HEK293 (cell line): ENCODE data around the gene TM4SF5.
A peak's percentile ranks its signal among the peaks of the same experiment; 100 is the strongest.

Source experiments
- CTCF ChIA-PET: fragments of 350-600 bp; formaldehyde crosslinking; extraction: SDS; loops from one replicate; lab custom pipeline; 2021; ENCODE audit warnings: antibody characterized with exemption; lab: Yijun Ruan, JAX
- POLR2A ChIA-PET: fragments of 300-600 bp; formaldehyde crosslinking; extraction: SDS; loops from one replicate; lab custom pipeline; 2020; ENCODE audit warnings: antibody characterized with exemption, inconsistent platforms; lab: Yijun Ruan, JAX
- H3K27ac ChIP-seq: fragments of 200-500 bp; sonication (Bioruptor generic); 2 replicates; pipeline ENCODE4 v1.5.1; 2014; ENCODE audit warnings: low read depth, low read length, control low read depth, inconsistent platforms; ENCODE audit errors: extremely low read depth
- H3K36me3 ChIP-seq, 2 experiments: fragments of 200-500 bp in 1 of 2; sonication (Bioruptor generic) in 1 of 2; 1 replicate in 1 of 2; 2 replicates in 1 of 2; pipeline ENCODE4 v1.5.1; 2014 to 2017; ENCODE audit warnings: inconsistent platforms in 2 of 2, low read length in 2 of 2; ENCODE audit not compliant: control insufficient read depth in 2 of 2, insufficient read depth in 1 of 2
- H3K4me1 ChIP-seq: fragments of 200-500 bp; sonication (Bioruptor generic); 2 replicates; pipeline ENCODE4 v1.5.1; 2014; ENCODE audit warnings: mild to moderate bottlenecking, low read length, inconsistent platforms; ENCODE audit not compliant: control insufficient read depth, insufficient read depth
- H3K4me3 ChIP-seq: 2 replicates; pipeline ENCODE4 v1.5.1; 2011; ENCODE audit warnings: low read depth, mild to moderate bottlenecking, control low read depth, low read length, moderate library complexity
- H3K9me3 ChIP-seq: fragments of 200-500 bp; sonication (Bioruptor generic); 2 replicates; pipeline ENCODE4 v1.5.1; 2014; ENCODE audit warnings: low read depth, low read length, inconsistent platforms; ENCODE audit not compliant: control insufficient read depth, insufficient read depth
- EGR2 ChIP-seq: fragments of 450-650 bp; formaldehyde crosslinking; IDR thresholded peaks from 2 replicates; pipeline ENCODE4 v1.5.1; 2016; ENCODE audit warnings: low read depth, missing biosample characterization, missing genetic modification characterization
- OSR2 ChIP-seq: fragments of 450-650 bp; formaldehyde crosslinking; IDR thresholded peaks from 2 replicates; pipeline ENCODE4 v1.5.1; 2016; ENCODE audit warnings: missing biosample characterization, missing genetic modification characterization
- SCRT2 ChIP-seq: fragments of 450-650 bp; formaldehyde crosslinking; IDR thresholded peaks from 2 replicates; pipeline ENCODE4 v1.5.1; 2016; ENCODE audit warnings: missing biosample characterization, missing genetic modification characterization
- SETDB1 ChIP-seq: IDR thresholded peaks from one replicate; pipeline ENCODE4 v1.6.1; 2017; ENCODE audit warnings: mild to moderate bottlenecking, low read length, moderate library complexity, mixed read lengths; ENCODE audit not compliant: insufficient read length
- SP3 ChIP-seq: fragments of 450-650 bp; formaldehyde crosslinking; IDR thresholded peaks from 2 replicates; pipeline ENCODE4 v1.5.1; 2016; ENCODE audit warnings: missing biosample characterization, missing genetic modification characterization
- ZBTB48 ChIP-seq: fragments of 450-650 bp; formaldehyde crosslinking; IDR thresholded peaks from 2 replicates; pipeline ENCODE4 v1.5.1; 2016; ENCODE audit warnings: missing biosample characterization, missing genetic modification characterization
- ZBTB6 ChIP-seq: fragments of 450-650 bp; formaldehyde crosslinking; IDR thresholded peaks from 2 replicates; pipeline ENCODE4 v1.5.1; 2017; ENCODE audit warnings: missing biosample characterization, missing genetic modification characterization
- ZFHX2 ChIP-seq: fragments of 450-650 bp; formaldehyde crosslinking; conservative IDR thresholded peaks from 2 replicates; pipeline ENCODE4 v1.5.1; 2016; ENCODE audit warnings: missing biosample characterization, missing genetic modification characterization
- ZIC2 ChIP-seq: fragments of 450-650 bp; formaldehyde crosslinking; IDR thresholded peaks from 2 replicates; pipeline ENCODE4 v1.5.1; 2016; ENCODE audit warnings: missing biosample characterization, missing genetic modification characterization
- ZNF211 ChIP-seq: fragments of 450-650 bp; formaldehyde crosslinking; IDR thresholded peaks from 2 replicates; pipeline ENCODE4 v1.5.1; 2016; ENCODE audit warnings: low read depth, missing biosample characterization, missing genetic modification characterization
- ZNF292 ChIP-seq: fragments of 450-650 bp; formaldehyde crosslinking; IDR thresholded peaks from 2 replicates; pipeline ENCODE4 v1.5.1; 2016; ENCODE audit warnings: low read depth, missing biosample characterization, missing genetic modification characterization, borderline replicate concordance
- ZNF394 ChIP-seq: fragments of 450-650 bp; formaldehyde crosslinking; IDR thresholded peaks from 2 replicates; pipeline ENCODE4 v1.5.1; 2016; ENCODE audit warnings: missing biosample characterization, missing genetic modification characterization, mild to moderate bottlenecking, moderate library complexity, borderline replicate concordance
- ZNF426 ChIP-seq: fragments of 450-650 bp; formaldehyde crosslinking; IDR thresholded peaks from 2 replicates; pipeline ENCODE4 v1.5.1; 2017; ENCODE audit warnings: missing biosample characterization, missing genetic modification characterization, mild to moderate bottlenecking, inconsistent platforms, moderate library complexity
- ZNF501 ChIP-seq: fragments of 450-650 bp; formaldehyde crosslinking; IDR thresholded peaks from 2 replicates; pipeline ENCODE4 v1.5.1; 2016; ENCODE audit warnings: missing biosample characterization, missing genetic modification characterization
- ZNF544 ChIP-seq: fragments of 450-650 bp; formaldehyde crosslinking; IDR thresholded peaks from 2 replicates; pipeline ENCODE4 v1.5.0; 2017; ENCODE audit warnings: missing biosample characterization, missing genetic modification characterization
- ZNF600 ChIP-seq: fragments of 450-650 bp; formaldehyde crosslinking; IDR thresholded peaks from 2 replicates; pipeline ENCODE4 v1.5.1; 2016; ENCODE audit warnings: missing biosample characterization, missing genetic modification characterization
- ZNF626 ChIP-seq: fragments of 450-650 bp; sonication (Bioruptor Pico); formaldehyde crosslinking; IDR thresholded peaks from 2 replicates; pipeline ENCODE4 v1.5.1; 2018; ENCODE audit warnings: missing biosample characterization, missing genetic modification characterization, inconsistent platforms
- ZNF658 ChIP-seq: fragments of 450-650 bp; formaldehyde crosslinking; IDR thresholded peaks from 2 replicates; pipeline ENCODE4; 2016; ENCODE audit warnings: missing biosample characterization, missing genetic modification characterization
- ZNF664 ChIP-seq: fragments of 450-650 bp; formaldehyde crosslinking; IDR thresholded peaks from 2 replicates; pipeline ENCODE4 v1.5.1; 2016; ENCODE audit warnings: missing biosample characterization, missing genetic modification characterization
- ZNF704 ChIP-seq: fragments of 450-650 bp; formaldehyde crosslinking; IDR thresholded peaks from 2 replicates; pipeline ENCODE4 v1.5.1; 2016; ENCODE audit warnings: missing biosample characterization, missing genetic modification characterization
- TF ChIP-seq, protein P1 (sequence below): fragments of 450-650 bp; formaldehyde crosslinking; IDR thresholded peaks from 2 replicates; pipeline ENCODE4 v1.5.1; 2016; ENCODE audit warnings: missing biosample characterization, missing genetic modification characterization, borderline replicate concordance

Gene TM4SF5

GRCh38 chr17:4735876-4736651 lies 35.6 kb upstream of the TM4SF5 start:
- TF ChIP-seq OSR2 (tag by site-specific recombination) (0 out of 2 replicates have a peak, but pooled peaks have one; percentile 22), ZIC2 (no peak), ZNF426 (tag by site-specific recombination) (no peak), ZNF394 (tag by site-specific recombination) (peak; percentile 62; the same call in 1 of the 2 replicates), ZNF600 (peak; percentile 66; the same call in 1 of the 2 replicates), ZBTB48 (0 out of 2 replicates have a peak, but pooled peaks have one; percentile 22)
- H3K27ac ChIP-seq, result no peak overlapping the region
- ChIA-PET CTCF (interaction anchor here (0.5 to 2.1 kb wide), 8 partner anchors 51 to 1097 kb away, joined by 3 to 10 read pairs (median 4); partner anchors contain the start of gene VMO1), POLR2A (interaction anchor here (0.6 to 1.9 kb wide), 5 partner anchors 26 to 61 kb away, joined by 3 to 6 read pairs (median 3); partner anchors contain the start of genes ARRB2 and PSMB6)
- no peak overlapping the region for H3K4me3 ChIP-seq
- no peaks in the 10 kb centered on the region for H3K9me3 ChIP-seq
- peaks cover 4% of the 10 kb centered on the region; the same call in 1 of the 2 replicates for H3K4me1 ChIP-seq
- H3K36me3 ChIP-seq, result peaks cover 9 to 11% of the 10 kb centered on the region in 2 experiments; a peak in 2 of 3 replicates

DNA sequence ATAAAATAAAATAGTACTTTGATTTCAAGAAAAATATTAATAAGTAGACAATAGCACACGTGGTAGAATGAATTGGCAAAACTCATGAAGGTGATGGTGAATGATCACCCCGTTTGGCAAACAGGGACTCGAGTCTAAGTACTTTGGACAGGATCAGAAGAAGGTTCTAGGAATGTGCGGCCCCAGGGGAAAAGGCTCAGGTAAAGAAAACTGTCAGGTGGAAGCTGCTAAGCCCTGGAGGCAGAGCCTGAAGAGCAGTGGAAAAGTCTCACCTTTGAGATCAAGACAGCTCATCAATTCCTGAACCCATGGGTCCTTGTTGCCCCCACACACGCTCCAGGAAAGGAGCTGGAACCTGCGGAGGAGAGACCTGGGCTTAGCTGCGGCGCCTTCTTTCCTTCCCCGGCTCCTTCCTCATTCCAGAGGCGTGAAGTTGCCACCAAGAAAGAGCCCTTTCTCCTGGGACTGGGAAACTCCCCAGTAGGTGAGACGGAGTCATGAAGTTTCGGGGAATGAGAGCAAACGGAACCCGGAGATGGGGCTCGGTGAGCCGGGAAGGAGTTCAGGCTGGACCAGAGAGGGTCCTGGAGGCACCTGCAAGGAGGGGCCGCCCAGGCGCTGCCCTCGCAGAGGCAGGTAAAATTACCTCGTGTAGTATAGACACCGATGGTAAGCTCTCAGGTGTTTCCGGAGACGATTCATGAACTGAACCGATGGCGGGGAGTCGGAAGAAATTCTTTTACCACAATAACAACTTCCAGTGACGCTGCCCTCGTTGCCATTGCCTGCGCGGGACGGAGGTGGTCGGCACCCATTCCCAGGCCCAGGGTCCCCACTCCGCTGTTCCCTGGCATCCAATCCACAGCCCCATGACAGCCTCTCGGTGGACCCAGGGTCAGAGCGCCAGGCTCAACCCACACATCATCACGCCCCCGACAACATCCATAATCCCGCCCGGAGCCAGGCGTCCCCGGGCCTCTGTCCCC lies 33.3 kb upstream of the TM4SF5 start:
- Histone ChIP-seq H3K27ac (no peak overlapping the region), H3K4me1 (peaks cover 8% of the 10 kb centered on the region), H3K9me3 (no peaks in the 10 kb centered on the region), H3K4me3 (peak overlapping the region; percentile 62), H3K36me3 (peaks cover 0 to 11% of the 10 kb centered on the region in 2 experiments; a peak in 1 of 3 replicates)
- TF ChIP-seq ZNF544 (no peak), ZNF292 (tag by site-specific recombination) (no peak), SP3 (tag by site-specific recombination) (no peak), ZNF704 (tag by site-specific recombination) (no peak), SETDB1 (no peak), ZNF664 (tag by site-specific recombination) (no peak), ZNF501 (tag by site-specific recombination) (no peak), SCRT2 (no peak), ZBTB6 (tag by site-specific recombination) (no peak), ZNF626 (tag by site-specific recombination) (no peak), ZFHX2 (tag by site-specific recombination) (peak; percentile 30; the same call in 1 of the 2 replicates), EGR2 (tag by site-specific recombination) (peak; percentile 48), ZNF600 (no peak), ZNF658 (tag by site-specific recombination) (no peak), ZNF211 (tag by site-specific recombination) (no peak)
- TF ChIP-seq, protein P1, sequence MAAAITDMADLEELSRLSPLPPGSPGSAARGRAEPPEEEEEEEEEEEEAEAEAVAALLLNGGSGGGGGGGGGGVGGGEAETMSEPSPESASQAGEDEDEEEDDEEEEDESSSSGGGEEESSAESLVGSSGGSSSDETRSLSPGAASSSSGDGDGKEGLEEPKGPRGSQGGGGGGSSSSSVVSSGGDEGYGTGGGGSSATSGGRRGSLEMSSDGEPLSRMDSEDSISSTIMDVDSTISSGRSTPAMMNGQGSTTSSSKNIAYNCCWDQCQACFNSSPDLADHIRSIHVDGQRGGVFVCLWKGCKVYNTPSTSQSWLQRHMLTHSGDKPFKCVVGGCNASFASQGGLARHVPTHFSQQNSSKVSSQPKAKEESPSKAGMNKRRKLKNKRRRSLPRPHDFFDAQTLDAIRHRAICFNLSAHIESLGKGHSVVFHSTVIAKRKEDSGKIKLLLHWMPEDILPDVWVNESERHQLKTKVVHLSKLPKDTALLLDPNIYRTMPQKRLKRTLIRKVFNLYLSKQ (tag by site-specific recombination), result no peak
- CTCF ChIA-PET, result interaction anchor here (0.6 to 1.6 kb wide), 5 partner anchors 11 to 161 kb away, joined by 3 to 6 read pairs (median 3); partner anchors contain the start of gene C17orf107
- POLR2A ChIA-PET, result interaction anchor here (0.6 to 1.8 kb wide), 4 partner anchors 28 to 69 kb away, joined by 3 to 7 read pairs (median 4); no protein-coding TSS in a partner anchor
